Measurements from ENCODE around the gene CX3CL1. TPM values are rescaled to one million over a fixed set of nuclear protein-coding genes. Genes with fewer than 3 reads are reported as not detected.

The CX3CL1 gene
- total and polyA plus RNA-seq, 2 donors (not counting 3 experiments of a cell fraction or from before 2014, with no cell fraction given): 2.0 to 2.3 TPM

- CTCF ChIA-PET: interaction anchor here (1.0 to 1.4 kb wide), 3 partner anchors 25 to 66 kb away, joined by 3 to 5 read pairs (median 5); no protein-coding TSS in a partner anchor
Measured at GRCh38 chr16:57366544-57367040, 5.7 kb upstream of the CX3CL1 start.

More at GRCh38 chr16:57366544-57367040, 5.7 kb upstream of the CX3CL1 start:
- H3K36me3 ChIP-seq (ENCODE audit: control insufficient read depth in 2 of 2, extremely low read depth in 1 of 2, insufficient read depth in 2 of 2, low read length in 2 of 2): no peaks in the 10 kb centered on the region
- no peaks in the 10 kb centered on the region for H3K27me3 ChIP-seq (ENCODE audit: control insufficient read depth in 2 of 2, insufficient read depth in 2 of 2, low read length in 2 of 2)
- intact Hi-C loops (cut with micrococcal nuclease): loop anchor here (1.0 kb wide), 2 partner anchors 50 to 66 kb away; no protein-coding TSS in a partner anchor
- no TSS peak for BruUV-seq (replicated peaks)
- H3K27ac ChIP-seq (ENCODE audit: insufficient read depth, low read depth, low read length): no peak overlapping the region
- H3K9me1 ChIP-seq (replicated peaks; ENCODE audit: control insufficient read depth, extremely low read depth, insufficient read depth, low read length): no peaks in the 10 kb centered on the region
- no peak overlapping the region for H2AFZ ChIP-seq (ENCODE audit: low read depth, low read length)
- H3K4me1 ChIP-seq (ENCODE audit: control insufficient read depth, extremely low read depth, insufficient read depth, low read length): peaks cover 19% of the 10 kb centered on the region
- no peaks in the 10 kb centered on the region for H4K20me1 ChIP-seq (replicated peaks; ENCODE audit: control insufficient read depth, extremely low read depth, insufficient read depth, low read length)
- no peak overlapping the region for H3K9ac ChIP-seq (replicated peaks; ENCODE audit: extremely low read depth, insufficient read depth, low read length)
- DNase-seq (ENCODE audit: low read depth, low spot score) (peak; percentile 29), FAIRE-seq (peak; percentile 24)
- no peak overlapping the region for H3K4me2 ChIP-seq (ENCODE audit: insufficient read depth, low read length)
- POLR2A ChIA-PET: no interaction called here
- no peaks in the 10 kb centered on the region for H3K9me3 ChIP-seq (replicated peaks; ENCODE audit: control insufficient read depth, insufficient read depth, low read length)
- TF ChIP-seq POLR2AphosphoS5 (IDR thresholded peaks at IDR 0.05; ENCODE audit: insufficient read depth, low read depth, low read length) (no peak), POLR2A (IDR thresholded peaks at IDR 0.05; ENCODE audit: low read depth, low read length) (no peak), GATA2 (IDR thresholded peaks at IDR 0.05; ENCODE audit: insufficient read depth, insufficient read length, low read depth, low read length) (no peak), JUN (IDR thresholded peaks at IDR 0.05; ENCODE audit: borderline replicate concordance, insufficient read depth, insufficient read length, low read depth) (no peak), EZH2 (IDR thresholded peaks at IDR 0.05; ENCODE audit: borderline replicate concordance, low read depth, low read length, severe bottlenecking) (no peak), FOS (IDR thresholded peaks at IDR 0.05; ENCODE audit: borderline replicate concordance, insufficient read depth, low read length) (no peak), MYC (IDR thresholded peaks at IDR 0.05; ENCODE audit: low read depth, low read length) (no peak), CTCF (IDR thresholded peaks at IDR 0.05; ENCODE audit: extremely low read depth in 1 of 2, insufficient read depth in 1 of 2, low read depth in 1 of 2, low read length in 2 of 2) (no peak)
- TF ChIP-seq, protein P1, sequence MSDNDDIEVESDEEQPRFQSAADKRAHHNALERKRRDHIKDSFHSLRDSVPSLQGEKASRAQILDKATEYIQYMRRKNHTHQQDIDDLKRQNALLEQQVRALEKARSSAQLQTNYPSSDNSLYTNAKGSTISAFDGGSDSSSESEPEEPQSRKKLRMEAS (IDR thresholded peaks at IDR 0.05; ENCODE audit: insufficient read depth, insufficient read length): no peak
- H3K4me3 ChIP-seq (replicated peaks in 1 of 3; ENCODE audit: insufficient read depth in 1 of 3, low read depth in 1 of 3, low read length in 3 of 3): no peak overlapping the region
- no peaks in the 10 kb centered on the region for H3K79me2 ChIP-seq (ENCODE audit: control insufficient read depth, insufficient read depth, low read length)
- dilution Hi-C loops (cut with MboI; ENCODE audit: extremely low pct_ligation_motif_present, low sequenced_read_pairs): no loop called here

All from endothelial cell of umbilical vein (primary cell).